Head of caudate nucleus (tissue), 42 donors: ENCODE data around the gene GRAMD2B.
A peak's percentile ranks its signal among the peaks of the same experiment; 100 is the strongest.

ENCODE experiments used
- DNase-seq, 42 donors: peaks; one replicate each; pipeline versions ENCODE4 v3.0.0 to v3.0.0-alpha.2; 2020 to 2021; ENCODE audit warnings: mixed read lengths in 7 of 42
- intact Hi-C: fragments of 100-400 bp; cut with DNase I; formaldehyde crosslinking; loops from one replicate; pipeline ENCODE4 v1.15.0; 2022

GRAMD2B gene

GRCh38 chr5:126444137-126444536, 20.9 kb downstream of the GRAMD2B start:
- DNase-seq = no peak
- intact Hi-C loops = no loop called here

DNA sequence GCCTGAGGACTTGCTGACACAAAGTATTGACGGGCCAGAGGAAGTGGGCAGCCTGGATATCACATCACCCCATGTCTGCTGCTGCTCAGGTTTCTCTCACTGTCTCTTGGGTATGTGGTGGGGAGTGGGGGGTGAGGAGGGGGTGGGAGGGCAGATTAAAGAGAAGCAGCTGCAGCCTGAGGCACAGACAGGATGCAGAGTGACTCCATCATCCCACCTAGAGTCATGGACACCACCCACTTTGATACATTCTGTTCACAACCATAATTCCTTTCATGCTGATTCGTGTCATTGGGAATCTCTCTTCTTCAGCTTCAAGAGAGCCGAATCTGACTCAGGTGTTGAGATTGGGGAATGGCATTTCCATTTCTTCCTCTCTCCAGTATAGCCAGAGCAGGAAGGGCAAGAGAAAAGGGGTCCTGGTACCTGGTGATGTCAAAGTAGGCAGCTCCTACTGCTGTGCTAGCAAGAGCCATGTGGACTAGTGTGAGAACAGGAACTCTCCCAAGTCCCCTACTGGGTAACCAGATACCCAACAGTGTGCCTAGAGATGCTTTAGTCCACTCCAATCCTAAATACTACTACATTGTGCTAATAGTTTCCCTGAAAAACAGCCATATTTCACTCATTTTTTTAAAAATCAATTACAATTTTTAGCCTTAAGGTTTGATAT, 22.4 kb downstream of the GRAMD2B start:
- DNase-seq = no peak
- intact Hi-C loops = no loop called here

DNA sequence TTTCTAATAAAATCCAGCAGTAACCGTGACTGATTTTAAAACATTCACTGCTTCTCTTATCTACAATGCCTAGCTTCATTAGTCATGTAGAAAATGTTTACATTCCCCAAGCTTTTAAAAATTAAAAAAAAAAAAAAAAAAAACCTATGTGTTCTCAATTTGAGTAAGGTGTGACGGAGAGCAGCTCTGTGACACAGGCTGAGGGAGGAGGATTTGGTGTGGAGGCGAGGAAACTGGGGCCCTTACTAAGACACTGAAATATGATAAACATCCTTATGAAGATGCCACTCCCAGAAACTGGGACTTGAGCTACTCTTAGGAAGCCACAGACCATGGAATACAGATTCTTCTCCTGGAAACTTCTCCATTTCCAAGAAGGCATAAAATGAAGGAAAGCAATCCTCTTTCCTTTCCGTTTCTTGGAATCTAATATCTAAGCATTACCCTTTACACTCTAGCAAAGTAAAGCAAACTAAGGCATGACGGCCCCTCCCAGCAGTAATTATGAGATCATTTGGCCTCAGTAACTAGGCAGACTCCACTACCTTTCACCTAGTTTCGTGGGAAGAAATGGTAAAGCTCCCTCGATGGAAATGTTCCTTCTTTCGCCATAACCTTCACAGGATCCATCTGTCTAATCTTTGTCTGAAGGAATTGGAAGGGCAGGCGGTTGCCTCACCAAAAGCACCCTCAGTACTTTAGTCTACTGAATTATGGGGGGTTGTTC, 23.5 kb downstream of the GRAMD2B start:
- no peak for DNase-seq
- intact Hi-C loops = no loop called here

DNA sequence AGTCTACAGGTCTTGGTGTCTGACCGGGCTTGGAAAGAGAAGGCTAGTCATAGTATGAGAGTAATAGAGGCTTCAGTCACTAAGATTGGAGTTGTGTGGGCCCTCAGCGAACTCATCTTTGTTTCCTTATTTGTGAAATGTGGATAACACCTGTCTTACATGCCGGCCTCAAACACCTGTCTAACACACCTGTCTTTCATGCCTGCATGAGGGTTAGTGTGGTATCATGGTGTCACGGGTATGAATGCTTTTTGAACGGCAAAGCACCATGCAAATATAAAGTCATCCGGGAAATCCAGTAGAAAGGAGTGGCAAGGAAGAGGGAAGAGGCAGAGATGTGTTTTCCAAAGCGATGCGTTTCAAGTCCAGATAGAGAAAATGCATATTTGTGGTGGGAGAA, 25.5 kb downstream of the GRAMD2B start:
- intact Hi-C loops = no loop called here
- DNase-seq = no peak

DNA sequence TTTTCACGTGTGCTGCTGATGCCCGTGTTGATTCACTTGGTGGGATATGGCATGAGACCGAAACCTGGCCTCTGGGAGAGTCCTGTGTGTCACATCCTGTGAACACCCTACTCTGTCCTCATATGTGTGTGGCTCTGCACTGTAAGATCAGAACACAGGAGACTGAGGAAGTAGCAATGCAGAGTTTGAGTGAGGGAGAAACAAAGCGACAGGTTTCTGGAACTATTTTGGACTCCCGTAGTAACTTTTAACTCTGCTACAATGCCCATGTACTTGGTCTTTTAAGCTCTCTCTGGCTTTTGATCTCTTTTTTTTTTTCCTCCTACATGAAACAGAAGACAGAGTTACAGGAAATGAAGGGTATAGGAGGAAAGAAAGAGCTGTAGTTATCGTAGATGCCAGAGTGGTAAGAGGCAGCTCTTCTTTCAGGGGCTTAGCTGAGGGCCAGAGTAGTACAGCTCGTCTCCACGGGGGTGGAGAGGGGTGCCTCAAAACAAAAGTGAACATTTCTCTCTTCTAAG, 26.6 kb downstream of the GRAMD2B start:
- DNase-seq = no peak
- intact Hi-C loops = no loop called here

DNA sequence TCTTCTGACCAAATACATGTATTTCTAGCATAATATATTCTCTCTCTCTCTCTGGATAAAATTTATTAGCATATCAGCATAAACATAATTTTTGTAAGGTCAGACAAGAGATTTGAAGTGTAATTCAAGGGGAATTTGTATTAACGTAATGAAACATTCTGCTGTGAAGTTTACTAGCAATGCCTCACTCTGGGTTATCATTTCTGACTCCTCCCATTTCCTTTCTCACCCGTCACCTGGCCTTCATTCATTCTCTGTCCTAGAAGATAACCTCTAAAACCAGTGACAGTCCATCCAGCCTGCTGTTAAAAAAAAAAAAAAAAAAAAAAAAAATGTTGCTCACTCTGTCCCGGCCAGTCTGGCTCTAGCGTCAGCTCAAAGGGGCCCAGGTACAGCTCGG, 27.1 kb downstream of the GRAMD2B start:
- intact Hi-C loops = no loop called here
- DNase-seq = no peak

- peak in 2 of 42 donors; percentile 24 to 58 for DNase-seq
- intact Hi-C loops = no loop called here
Measured at GRCh38 chr5:126450907-126451306, 27.7 kb downstream of the GRAMD2B start.

GRCh38 chr5:126452477-126452876, 29.3 kb downstream of the GRAMD2B start:
- DNase-seq = no peak

GRCh38 chr5:126454081-126454480, 30.9 kb downstream of the GRAMD2B start:
- intact Hi-C loops = no loop called here
- DNase-seq = peak; percentile 61 to 96 (median 88)

More at GRCh38 chr5:126452477-126452876, 29.3 kb downstream of the GRAMD2B start:
- intact Hi-C loops = no loop called here

- DNase-seq = peak in 5 of 42 donors; percentile 18 to 54 (median 41)
- intact Hi-C loops = no loop called here
Measured at GRCh38 chr5:126454535-126454934, 31.3 kb downstream of the GRAMD2B start.

GRCh38 chr5:126455264-126455663, 32.1 kb downstream of the GRAMD2B start:
- DNase-seq = no peak
- intact Hi-C loops = no loop called here

GRCh38 chr5:126455728-126456127, 32.5 kb downstream of the GRAMD2B start:
- DNase-seq = no peak
- intact Hi-C loops = no loop called here

- DNase-seq = no peak
- intact Hi-C loops = no loop called here
Measured at GRCh38 chr5:126456217-126456820, 33.1 kb downstream of the GRAMD2B start.

DNA sequence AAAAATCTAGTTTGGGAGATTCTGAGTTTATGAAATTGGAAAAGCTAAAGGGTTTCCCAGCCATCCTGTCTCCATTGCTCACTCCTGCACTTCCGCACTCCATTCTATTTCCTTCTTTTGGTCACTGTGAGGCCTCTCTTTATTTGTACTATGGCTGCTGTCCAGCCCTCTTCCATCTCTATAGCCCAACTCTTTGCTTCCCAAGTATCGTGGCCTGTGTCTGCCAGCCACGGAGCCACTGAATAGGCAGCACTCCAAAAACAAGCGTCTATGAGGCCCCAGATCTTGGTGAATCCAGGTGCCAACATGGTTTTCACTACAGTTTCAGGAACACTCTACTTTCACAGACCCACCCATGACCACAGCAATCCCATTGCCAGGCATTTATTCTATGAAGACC, 37.2 kb downstream of the GRAMD2B start:
- peak in 24 of 42 donors; percentile 4 to 68 (median 34) for DNase-seq
- intact Hi-C loops = no loop called here

DNA sequence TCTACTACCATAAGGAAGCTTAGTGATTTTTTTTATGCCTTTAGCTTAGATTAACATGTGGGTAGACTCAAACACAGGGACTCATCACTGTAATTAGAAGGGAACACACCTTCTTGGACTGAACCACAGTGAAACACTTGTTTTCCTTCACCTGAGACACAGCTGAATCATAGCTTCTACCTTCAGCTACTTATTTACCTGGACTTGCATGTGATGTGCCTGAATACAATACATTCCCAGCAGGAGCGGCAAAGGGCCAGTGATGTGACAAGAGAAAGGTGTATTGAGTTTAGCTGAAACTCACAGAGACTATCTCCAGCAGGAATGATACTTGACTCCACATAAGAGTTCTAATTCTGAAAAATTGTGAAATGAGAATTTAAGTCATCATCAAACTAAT, 37.8 kb downstream of the GRAMD2B start:
- no peak for DNase-seq
- intact Hi-C loops = no loop called here

- DNase-seq = no peak
Measured at GRCh38 chr5:126461838-126462237, 38.6 kb downstream of the GRAMD2B start.

DNA sequence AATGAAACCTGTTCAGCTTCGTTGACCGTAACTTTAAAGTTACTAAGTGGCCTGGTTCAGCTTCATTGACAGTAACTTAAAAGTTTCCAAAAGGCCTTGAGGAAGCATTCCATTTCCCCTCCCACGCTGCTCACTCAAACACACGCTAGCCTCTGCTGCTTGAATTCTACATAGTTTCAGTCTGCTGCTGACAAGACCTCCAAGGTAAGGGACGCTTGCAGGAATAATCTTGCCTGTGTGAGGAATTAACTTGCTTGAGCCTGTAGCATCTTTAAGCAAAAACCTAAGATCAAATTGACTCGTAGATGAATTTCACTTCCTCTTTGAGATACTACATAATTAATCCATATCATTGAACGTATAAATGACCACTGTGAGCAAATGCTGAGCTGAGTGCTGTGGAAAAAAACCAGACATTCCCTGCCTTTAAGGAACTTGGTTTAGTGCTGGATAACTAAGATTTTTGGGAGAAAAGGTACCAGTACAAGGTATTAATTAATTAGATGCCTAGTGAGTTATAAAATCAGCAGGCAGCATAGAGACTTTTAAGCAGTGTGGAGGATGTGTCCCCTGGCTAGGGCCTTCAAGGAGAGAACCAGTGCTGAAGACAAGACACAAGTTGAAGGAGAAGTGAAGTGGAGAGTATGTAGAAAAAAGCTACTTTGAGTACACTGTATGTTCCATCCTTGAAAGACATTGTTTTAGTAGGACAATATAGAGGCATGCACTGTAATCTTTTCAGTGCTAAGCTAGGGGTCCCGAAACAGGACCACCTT, 39.2 kb downstream of the GRAMD2B start:
- intact Hi-C loops = no loop called here
- DNase-seq = no peak

More at GRCh38 chr5:126461838-126462237, 38.6 kb downstream of the GRAMD2B start:
- intact Hi-C loops = no loop called here

DNA sequence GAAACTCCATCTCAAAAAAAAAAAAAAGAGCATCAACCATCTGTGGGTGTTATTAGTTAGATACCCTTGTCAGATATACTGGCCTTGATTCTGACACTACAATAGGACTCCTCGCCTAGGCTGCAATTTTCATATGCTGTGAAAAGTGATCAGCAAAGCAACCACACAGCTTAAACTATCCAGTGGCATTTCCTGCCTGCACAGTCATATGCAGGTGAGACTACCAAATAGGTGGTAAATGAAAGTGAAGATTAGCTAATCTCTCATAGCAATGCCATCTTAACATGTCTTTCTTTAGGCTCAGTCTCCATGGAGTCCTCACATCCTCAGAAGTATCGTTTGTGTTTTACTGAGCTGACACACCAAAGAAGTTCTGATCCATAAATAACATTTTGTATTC, 40.8 kb downstream of the GRAMD2B start:
- no peak for DNase-seq
- intact Hi-C loops = no loop called here

- no peak for DNase-seq
- intact Hi-C loops = no loop called here
Measured at GRCh38 chr5:126464959-126465358, 41.8 kb downstream of the GRAMD2B start.
